ENCODE data around the gene CHRM5.

The CHRM5 gene

GRCh38 chr15:34102175-34102925, 134.1 kb downstream of the CHRM5 start:
- no peak for DNase-seq

- DNase-seq, result no peak
Measured at GRCh38 chr15:34106423-34106822, 138.1 kb downstream of the CHRM5 start.

GRCh38 chr15:34107315-34107714, 139.0 kb downstream of the CHRM5 start:
- DNase-seq, result no peak

- DNase-seq, result no peak
Measured at GRCh38 chr15:34109797-34110663, 141.7 kb downstream of the CHRM5 start.

GRCh38 chr15:34111488-34111887, 143.2 kb downstream of the CHRM5 start:
- DNase-seq, result no peak

- DNase-seq, result no peak
Measured at GRCh38 chr15:34114215-34114614, 145.9 kb downstream of the CHRM5 start.

- no peak for DNase-seq
Measured at GRCh38 chr15:34114739-34115138, 146.4 kb downstream of the CHRM5 start.

- no peak for DNase-seq
Measured at GRCh38 chr15:34116620-34117019, 148.3 kb downstream of the CHRM5 start.
